Gastroesophageal sphincter (tissue), 4 donors: Measurements from ENCODE around the gene AGBL3. TPM values are rescaled to one million over a fixed set of nuclear protein-coding genes. Genes with fewer than 3 reads are reported as not detected.

ENCODE experiments used
- ATAC-seq: fragments of 150-250 bp; one replicate; pipeline ENCODE4 v1.9.1; 2016; ENCODE audit warnings: mild to moderate bottlenecking, moderate library complexity
- H3K27ac ChIP-seq, 4 donors: fragments of 200-600 bp; sonication (generic) in 3 of 4; 1 replicate in 3 of 4; 2 replicates in 1 of 4; pipeline ENCODE4 v1.5.1; 2016 to 2019
- H3K27me3 ChIP-seq: fragments of 200-600 bp; sonication (generic); one replicate; pipeline ENCODE4 v1.5.1; 2019
- H3K36me3 ChIP-seq, 2 donors: fragments of 200-600 bp; sonication (generic); one replicate each; pipeline ENCODE4 v1.5.1; 2019; ENCODE audit warnings: control low read depth in 1 of 2
- H3K4me1 ChIP-seq, 3 donors: fragments of 200-600 bp; sonication (generic); 1 replicate in 2 of 3; 2 replicates in 1 of 3; pipeline ENCODE4 v1.5.1; 2016 to 2019; ENCODE audit warnings: control low read depth in 2 of 3
- H3K4me3 ChIP-seq, 2 donors: fragments of 200-600 bp; sonication (generic); one replicate each; pipeline ENCODE4 v1.5.1; 2019; ENCODE audit warnings: mild to moderate bottlenecking in 1 of 2, moderate library complexity in 1 of 2
- H3K9me3 ChIP-seq, 3 donors: fragments of 200-600 bp; sonication (generic); one replicate each; pipeline ENCODE4 v1.5.1; 2017 to 2019; ENCODE audit warnings: control low read depth in 2 of 3
- EP300 ChIP-seq: sonication (generic); formaldehyde crosslinking; IDR thresholded peaks from one replicate; pipeline ENCODE4 v1.6.1; 2017; ENCODE audit warnings: antibody characterized with exemption, mild to moderate bottlenecking
- POLR2A ChIP-seq, 2 donors: fragments of 450-650 bp; IDR thresholded peaks; one replicate each; pipeline ENCODE4 v1.6.1; 2017; ENCODE audit warnings: antibody characterized with exemption in 2 of 2, mild to moderate bottlenecking in 2 of 2, moderate library complexity in 1 of 2
- POLR2AphosphoS5 ChIP-seq: sonication (generic); formaldehyde crosslinking; IDR thresholded peaks from one replicate; pipeline ENCODE4 v1.6.1; 2017; ENCODE audit warnings: antibody characterized with exemption
- WGBS, 2 donors: methylation state at CpG; one replicate each; pipeline ENCODE4 v1.1.5; 2018; ENCODE audit warnings: low coverage in 1 of 2; 5-methylcytosine and 5-hydroxymethylcytosine counted together
- total RNA-seq, 4 donors: library from RNA; depleted of rRNA; stranded (reverse); fragments of >200 nt; gene quantifications; one replicate each; pipeline ENCODE4 v1.1.0, GENCODE V29; 2016
- TF ChIP-seq, protein P1 (sequence below), 4 experiments: fragments of 200-600 bp in 2 of 4; fragments of 450-650 bp in 2 of 4; sonication (generic) in 1 of 4; IDR thresholded peaks; one replicate each; pipeline ENCODE4 v1.5.1; 2017 to 2019; ENCODE audit warnings: antibody characterized with exemption in 4 of 4, mild to moderate bottlenecking in 2 of 4, moderate library complexity in 2 of 4

The AGBL3 gene
- total RNA-seq, 4 donors from 2014 or later = 0.30 to 5.6 (median 3.1) TPM

DNA sequence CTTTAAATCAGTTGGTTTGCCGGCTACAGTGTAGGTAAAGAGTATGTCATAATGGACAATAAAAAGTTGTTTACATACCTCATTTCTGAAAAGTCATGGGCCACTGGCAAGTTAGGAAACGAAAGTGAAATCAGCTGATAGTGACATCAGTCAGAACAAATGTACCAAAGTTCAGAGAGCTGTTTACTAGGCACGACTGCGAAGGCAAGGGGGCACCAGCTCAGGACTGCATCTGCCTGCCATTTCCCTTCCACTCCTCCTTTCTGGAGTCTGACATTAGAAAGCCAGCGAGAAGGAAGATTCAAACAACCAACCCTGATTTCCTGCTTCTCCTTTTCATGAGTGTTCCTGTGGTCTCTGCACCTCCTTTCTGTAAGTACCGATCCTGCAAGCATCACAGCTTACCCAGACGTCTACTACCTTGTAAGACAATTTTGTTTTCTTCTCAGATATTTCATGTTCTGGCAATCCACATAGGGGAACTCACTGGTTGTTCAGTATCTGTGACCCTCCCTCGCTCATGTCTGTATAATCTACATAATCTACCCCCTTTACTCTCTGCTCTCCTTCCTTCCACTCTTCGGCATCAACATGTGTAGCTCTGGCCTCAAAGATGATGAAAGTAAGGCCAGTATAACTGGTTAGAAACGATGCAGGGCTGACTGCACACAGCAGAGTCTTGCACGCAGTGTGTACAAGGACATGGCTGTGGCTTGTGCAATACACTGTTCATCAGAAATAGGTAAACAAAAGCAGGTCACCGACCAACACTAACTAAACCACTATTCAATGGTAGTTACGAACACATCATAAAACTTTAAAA is 161.8 kb downstream of the AGBL3 start, which contains the start of gene TMEM140:
Gene TMEM140 (plus strand): TSS at position 174 of the 823 bp plus-strand sequence. CDS start 16,370 bp downstream, outside the sequence.
- H3K9me3 ChIP-seq = no peaks in the 10 kb centered on the region
- H3K4me1 ChIP-seq = peaks cover 0 to 65% (median 6%) of the 10 kb centered on the region in 3 donors
- no peaks in the 10 kb centered on the region for H3K27me3 ChIP-seq
- H3K27ac ChIP-seq = peak within 1 kb of the TSS; percentile 89 to 99 (median 90)
- peak within 1 kb of the TSS; percentile 54 to 95 for H3K4me3 ChIP-seq
- TF ChIP-seq, protein P1, sequence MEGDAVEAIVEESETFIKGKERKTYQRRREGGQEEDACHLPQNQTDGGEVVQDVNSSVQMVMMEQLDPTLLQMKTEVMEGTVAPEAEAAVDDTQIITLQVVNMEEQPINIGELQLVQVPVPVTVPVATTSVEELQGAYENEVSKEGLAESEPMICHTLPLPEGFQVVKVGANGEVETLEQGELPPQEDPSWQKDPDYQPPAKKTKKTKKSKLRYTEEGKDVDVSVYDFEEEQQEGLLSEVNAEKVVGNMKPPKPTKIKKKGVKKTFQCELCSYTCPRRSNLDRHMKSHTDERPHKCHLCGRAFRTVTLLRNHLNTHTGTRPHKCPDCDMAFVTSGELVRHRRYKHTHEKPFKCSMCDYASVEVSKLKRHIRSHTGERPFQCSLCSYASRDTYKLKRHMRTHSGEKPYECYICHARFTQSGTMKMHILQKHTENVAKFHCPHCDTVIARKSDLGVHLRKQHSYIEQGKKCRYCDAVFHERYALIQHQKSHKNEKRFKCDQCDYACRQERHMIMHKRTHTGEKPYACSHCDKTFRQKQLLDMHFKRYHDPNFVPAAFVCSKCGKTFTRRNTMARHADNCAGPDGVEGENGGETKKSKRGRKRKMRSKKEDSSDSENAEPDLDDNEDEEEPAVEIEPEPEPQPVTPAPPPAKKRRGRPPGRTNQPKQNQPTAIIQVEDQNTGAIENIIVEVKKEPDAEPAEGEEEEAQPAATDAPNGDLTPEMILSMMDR (IDR thresholded peaks at IDR 0.05) = peak in 1 of 4 experiments; percentile 40
- TF ChIP-seq POLR2AphosphoS5 (peak; percentile 89), POLR2A (IDR thresholded peaks at IDR 0.05) (peak in 1 of 2 donors; percentile 16), EP300 (no peak)
- ATAC-seq = peak; percentile 77
- H3K36me3 ChIP-seq = no peaks in the 10 kb centered on the region
- WGBS, 2 donors = 11 to 23% methylated on average over 11 to 13 of the region's 13 CpGs

DNA sequence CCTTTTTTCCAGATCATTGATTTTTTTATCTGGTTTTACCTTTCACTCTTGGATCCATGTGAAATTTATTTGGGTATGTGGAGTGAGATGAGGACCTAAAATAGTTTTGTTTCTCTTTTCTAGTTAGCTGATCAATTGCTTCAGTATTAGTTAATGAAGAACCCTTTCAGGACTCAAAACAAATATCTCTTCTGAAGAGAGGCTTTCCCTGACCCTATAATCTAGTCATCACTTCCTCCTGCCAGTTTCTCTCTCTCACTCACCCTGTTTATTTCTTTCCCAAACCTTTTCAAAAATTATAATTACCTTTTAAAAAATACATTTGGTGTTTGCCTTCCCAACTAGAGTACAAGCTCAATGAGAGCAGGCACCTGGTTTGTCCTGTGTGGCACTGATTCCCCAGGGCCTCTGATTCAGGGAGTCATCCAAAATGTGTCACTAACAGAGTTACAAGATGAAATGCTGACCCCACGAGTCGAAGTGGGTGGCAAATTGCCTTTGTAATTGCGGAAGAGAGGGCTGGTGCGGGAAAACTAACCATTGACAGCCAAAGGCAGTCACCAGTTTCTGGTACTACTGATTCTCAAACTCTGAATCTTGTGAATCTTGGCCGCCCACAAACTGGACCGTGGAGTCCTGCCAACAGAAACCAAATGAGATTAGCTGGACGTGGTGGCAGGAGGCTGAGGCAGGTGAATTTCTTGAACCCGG is 163.9 kb downstream of the AGBL3 start:
- H3K9me3 ChIP-seq = no peaks in the 10 kb centered on the region
- H3K4me1 ChIP-seq = peaks cover 0 to 53% (median 6%) of the 10 kb centered on the region in 3 donors
- H3K27ac ChIP-seq = peak overlapping the region in 3 of 4 donors; percentile 39 to 68 (median 48)
- no peaks in the 10 kb centered on the region for H3K27me3 ChIP-seq
- 51 to 53% methylated on average over 4 to 8 of the region's 8 CpGs for WGBS, 2 donors
- H3K4me3 ChIP-seq = peak overlapping the region in 1 of 2 donors; percentile 11
- no peaks in the 10 kb centered on the region for H3K36me3 ChIP-seq
- TF ChIP-seq POLR2A (IDR thresholded peaks at IDR 0.05) = no peak
- TF ChIP-seq, protein P1 (IDR thresholded peaks at IDR 0.05) = no peak
- no peak for TF ChIP-seq EP300
- TF ChIP-seq POLR2AphosphoS5 = no peak
- ATAC-seq = no peak

DNA sequence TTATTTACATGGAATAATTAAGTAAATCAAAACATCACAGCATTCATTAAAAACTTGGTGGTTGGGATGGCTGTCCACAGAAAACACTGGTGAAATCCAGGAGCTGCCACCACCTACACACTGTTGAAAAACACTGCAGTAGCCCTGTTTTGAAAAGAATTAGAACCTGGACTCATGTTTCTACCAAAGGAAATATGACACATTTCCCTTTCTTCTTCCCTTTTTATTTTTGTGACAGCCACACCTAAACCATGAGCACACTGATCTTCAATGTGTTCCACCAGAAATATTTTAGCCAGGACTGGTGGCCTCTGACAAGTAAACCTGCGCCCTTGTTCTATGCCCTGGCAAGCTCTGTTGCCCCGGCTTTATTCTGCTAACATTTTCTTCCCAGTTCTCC is 164.8 kb downstream of the AGBL3 start:
- Histone ChIP-seq H3K27me3 (no peaks in the 10 kb centered on the region), H3K36me3 (no peaks in the 10 kb centered on the region), H3K4me3 (no peak overlapping the region), H3K4me1 (peaks cover 0 to 44% (median 6%) of the 10 kb centered on the region in 3 donors), H3K9me3 (peaks cover 0 to 9% (median 0%) of the 10 kb centered on the region in 3 donors), H3K27ac (peak overlapping the region in 3 of 4 donors; percentile 39 to 68 (median 48))
- TF ChIP-seq, protein P1 (IDR thresholded peaks at IDR 0.05) = no peak
- no peak for TF ChIP-seq EP300
- no peak for TF ChIP-seq POLR2A (IDR thresholded peaks at IDR 0.05)
- TF ChIP-seq POLR2AphosphoS5 = no peak
- 65% methylated on average over 2 of the region's 2 CpGs; no CpG with 5 or more reads in 1 of the 2 donors for WGBS, 2 donors
- no peak for ATAC-seq

DNA sequence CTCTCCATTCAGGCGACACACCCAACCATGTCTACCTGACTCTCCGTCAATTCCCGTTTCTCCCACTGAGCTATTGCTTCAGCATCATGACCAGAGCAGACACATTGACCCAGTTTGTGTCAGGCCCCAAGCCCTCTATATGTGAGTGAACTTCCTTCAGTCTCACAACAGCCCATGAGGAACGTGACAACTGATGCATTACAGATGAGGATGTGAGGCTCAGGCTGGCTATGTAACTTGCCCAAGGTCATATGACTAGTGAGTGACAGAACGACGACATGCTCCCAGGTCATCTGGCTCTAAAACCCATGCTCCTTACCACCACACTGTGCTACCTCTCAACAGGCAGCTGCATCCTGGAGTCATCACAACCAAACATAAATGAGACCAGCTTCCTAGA is 165.2 kb downstream of the AGBL3 start:
- TF ChIP-seq, protein P1 (IDR thresholded peaks at IDR 0.05) = no peak
- TF ChIP-seq POLR2AphosphoS5 (no peak), POLR2A (IDR thresholded peaks at IDR 0.05) (no peak), EP300 (no peak)
- H3K36me3 ChIP-seq = no peaks in the 10 kb centered on the region
- H3K9me3 ChIP-seq = peaks cover 0 to 11% (median 0%) of the 10 kb centered on the region in 3 donors
- H3K4me3 ChIP-seq = no peak overlapping the region
- peaks cover 0 to 40% (median 6%) of the 10 kb centered on the region in 3 donors for H3K4me1 ChIP-seq
- H3K27ac ChIP-seq = peak overlapping the region in 3 of 4 donors; percentile 39 to 68 (median 48)
- WGBS, 2 donors = 77 to 78% methylated on average over 5 of the region's 6 CpGs
- no peaks in the 10 kb centered on the region for H3K27me3 ChIP-seq
- no peak for ATAC-seq
